ENCODE data around the gene SPOCK2. TPM values are rescaled to one million over a fixed set of nuclear protein-coding genes. Genes with fewer than 3 reads are reported as not detected.
A peak's percentile ranks its signal among the peaks of the same experiment; 100 is the strongest.

Gene SPOCK2
- total and polyA plus RNA-seq, 2 of the 13 experiments (the other 11 are each of a cell fraction or from before 2014, with no cell fraction given), result 8.6 to 30.6 TPM

DNA sequence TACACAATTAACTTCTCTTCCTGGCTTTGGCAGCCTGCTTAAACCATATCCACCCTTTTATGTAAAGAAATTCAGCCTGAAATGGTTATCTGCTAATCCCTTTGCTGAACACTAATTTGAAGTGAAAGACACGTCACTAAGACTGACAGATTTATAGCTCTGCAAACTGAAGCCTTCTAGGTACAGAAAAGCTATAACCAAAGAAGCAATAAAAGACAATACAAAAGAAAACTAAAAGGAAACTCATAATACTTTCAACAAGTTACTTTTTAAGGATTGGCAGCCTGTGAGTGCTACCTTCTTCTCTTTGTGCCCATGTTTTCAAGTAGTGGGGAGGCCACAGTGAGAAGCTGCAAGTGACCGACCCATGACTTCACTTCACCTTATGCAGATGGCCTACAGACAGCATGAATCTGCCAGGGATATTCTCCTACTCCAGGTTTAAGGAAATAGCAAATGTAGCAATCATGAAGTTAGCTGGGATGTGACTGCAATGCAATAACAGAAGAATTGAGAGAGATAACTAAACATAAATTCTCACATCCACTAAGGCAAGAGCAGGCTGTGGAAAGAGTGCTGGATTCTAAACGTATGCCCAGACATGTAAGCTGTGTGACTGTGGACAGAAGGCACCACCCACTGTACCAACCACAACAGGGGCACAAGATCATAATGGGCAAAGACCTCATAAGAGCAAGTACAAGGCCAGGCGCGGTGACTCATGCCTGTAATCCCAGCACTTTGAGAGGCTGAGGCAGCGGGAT lies 10.7 kb upstream of the SPOCK2 start (continued):
- TF ChIP-seq, protein P1, sequence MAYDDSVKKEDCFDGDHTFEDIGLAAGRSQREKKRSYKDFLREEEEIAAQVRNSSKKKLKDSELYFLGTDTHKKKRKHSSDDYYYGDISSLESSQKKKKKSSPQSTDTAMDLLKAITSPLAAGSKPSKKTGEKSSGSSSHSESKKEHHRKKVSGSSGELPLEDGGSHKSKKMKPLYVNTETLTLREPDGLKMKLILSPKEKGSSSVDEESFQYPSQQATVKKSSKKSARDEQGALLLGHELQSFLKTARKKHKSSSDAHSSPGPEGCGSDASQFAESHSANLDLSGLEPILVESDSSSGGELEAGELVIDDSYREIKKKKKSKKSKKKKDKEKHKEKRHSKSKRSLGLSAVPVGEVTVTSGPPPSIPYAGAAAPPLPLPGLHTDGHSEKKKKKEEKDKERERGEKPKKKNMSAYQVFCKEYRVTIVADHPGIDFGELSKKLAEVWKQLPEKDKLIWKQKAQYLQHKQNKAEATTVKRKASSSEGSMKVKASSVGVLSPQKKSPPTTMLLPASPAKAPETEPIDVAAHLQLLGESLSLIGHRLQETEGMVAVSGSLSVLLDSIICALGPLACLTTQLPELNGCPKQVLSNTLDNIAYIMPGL (CRISPR knock-in tag; IDR thresholded peaks at IDR 0.05; ENCODE audit: borderline replicate concordance in 1 of 2, low read depth in 1 of 2), result 0 out of 4 replicates have a peak, but pooled peaks of 1 of the 2 experiments have one; percentile 10
- TF ChIP-seq FOSL2 (CRISPR knock-in tag; IDR thresholded peaks at IDR 0.05) (peak; percentile 84), MYNN (CRISPR knock-in tag; IDR thresholded peaks at IDR 0.05; ENCODE audit: low read depth) (no peak), BRCA1 (CRISPR knock-in tag; IDR thresholded peaks at IDR 0.05) (0 out of 2 replicates have a peak, but pooled peaks have one; percentile 1), SALL1 (CRISPR knock-in tag; IDR thresholded peaks at IDR 0.05) (0 out of 2 replicates have a peak, but pooled peaks have one; percentile 10), RXRA (CRISPR knock-in tag; IDR thresholded peaks at IDR 0.05) (peak; percentile 11; the same call in 1 of the 2 replicates), ZNF34 (CRISPR knock-in tag; IDR thresholded peaks at IDR 0.05; ENCODE audit: borderline replicate concordance) (no peak), CBFB (CRISPR knock-in tag; IDR thresholded peaks at IDR 0.05) (peak; percentile 10; the same call in 1 of the 2 replicates), PPARG (CRISPR knock-in tag; conservative IDR thresholded peaks at IDR 0.05) (0 out of 2 replicates have a peak, but pooled peaks have one; percentile 3), TRIM24 (CRISPR knock-in tag; IDR thresholded peaks at IDR 0.05) (0 out of 2 replicates have a peak, but pooled peaks have one; percentile 6)
- TF ChIP-seq, protein P2, sequence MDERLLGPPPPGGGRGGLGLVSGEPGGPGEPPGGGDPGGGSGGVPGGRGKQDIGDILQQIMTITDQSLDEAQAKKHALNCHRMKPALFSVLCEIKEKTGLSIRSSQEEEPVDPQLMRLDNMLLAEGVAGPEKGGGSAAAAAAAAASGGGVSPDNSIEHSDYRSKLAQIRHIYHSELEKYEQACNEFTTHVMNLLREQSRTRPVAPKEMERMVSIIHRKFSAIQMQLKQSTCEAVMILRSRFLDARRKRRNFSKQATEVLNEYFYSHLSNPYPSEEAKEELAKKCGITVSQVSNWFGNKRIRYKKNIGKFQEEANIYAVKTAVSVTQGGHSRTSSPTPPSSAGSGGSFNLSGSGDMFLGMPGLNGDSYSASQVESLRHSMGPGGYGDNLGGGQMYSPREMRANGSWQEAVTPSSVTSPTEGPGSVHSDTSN (CRISPR knock-in tag; IDR thresholded peaks at IDR 0.05), result peak; percentile 71
- TF ChIP-seq, protein P3, sequence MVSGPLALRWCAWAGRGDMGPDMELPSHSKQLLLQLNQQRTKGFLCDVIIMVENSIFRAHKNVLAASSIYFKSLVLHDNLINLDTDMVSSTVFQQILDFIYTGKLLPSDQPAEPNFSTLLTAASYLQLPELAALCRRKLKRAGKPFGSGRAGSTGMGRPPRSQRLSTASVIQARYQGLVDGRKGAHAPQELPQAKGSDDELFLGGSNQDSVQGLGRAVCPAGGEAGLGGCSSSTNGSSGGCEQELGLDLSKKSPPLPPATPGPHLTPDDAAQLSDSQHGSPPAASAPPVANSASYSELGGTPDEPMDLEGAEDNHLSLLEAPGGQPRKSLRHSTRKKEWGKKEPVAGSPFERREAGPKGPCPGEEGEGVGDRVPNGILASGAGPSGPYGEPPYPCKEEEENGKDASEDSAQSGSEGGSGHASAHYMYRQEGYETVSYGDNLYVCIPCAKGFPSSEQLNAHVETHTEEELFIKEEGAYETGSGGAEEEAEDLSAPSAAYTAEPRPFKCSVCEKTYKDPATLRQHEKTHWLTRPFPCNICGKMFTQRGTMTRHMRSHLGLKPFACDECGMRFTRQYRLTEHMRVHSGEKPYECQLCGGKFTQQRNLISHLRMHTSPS (CRISPR knock-in tag; IDR thresholded peaks at IDR 0.05; ENCODE audit: low read depth), result 0 out of 2 replicates have a peak, but pooled peaks have one; percentile 47
- TF ChIP-seq, protein P4, sequence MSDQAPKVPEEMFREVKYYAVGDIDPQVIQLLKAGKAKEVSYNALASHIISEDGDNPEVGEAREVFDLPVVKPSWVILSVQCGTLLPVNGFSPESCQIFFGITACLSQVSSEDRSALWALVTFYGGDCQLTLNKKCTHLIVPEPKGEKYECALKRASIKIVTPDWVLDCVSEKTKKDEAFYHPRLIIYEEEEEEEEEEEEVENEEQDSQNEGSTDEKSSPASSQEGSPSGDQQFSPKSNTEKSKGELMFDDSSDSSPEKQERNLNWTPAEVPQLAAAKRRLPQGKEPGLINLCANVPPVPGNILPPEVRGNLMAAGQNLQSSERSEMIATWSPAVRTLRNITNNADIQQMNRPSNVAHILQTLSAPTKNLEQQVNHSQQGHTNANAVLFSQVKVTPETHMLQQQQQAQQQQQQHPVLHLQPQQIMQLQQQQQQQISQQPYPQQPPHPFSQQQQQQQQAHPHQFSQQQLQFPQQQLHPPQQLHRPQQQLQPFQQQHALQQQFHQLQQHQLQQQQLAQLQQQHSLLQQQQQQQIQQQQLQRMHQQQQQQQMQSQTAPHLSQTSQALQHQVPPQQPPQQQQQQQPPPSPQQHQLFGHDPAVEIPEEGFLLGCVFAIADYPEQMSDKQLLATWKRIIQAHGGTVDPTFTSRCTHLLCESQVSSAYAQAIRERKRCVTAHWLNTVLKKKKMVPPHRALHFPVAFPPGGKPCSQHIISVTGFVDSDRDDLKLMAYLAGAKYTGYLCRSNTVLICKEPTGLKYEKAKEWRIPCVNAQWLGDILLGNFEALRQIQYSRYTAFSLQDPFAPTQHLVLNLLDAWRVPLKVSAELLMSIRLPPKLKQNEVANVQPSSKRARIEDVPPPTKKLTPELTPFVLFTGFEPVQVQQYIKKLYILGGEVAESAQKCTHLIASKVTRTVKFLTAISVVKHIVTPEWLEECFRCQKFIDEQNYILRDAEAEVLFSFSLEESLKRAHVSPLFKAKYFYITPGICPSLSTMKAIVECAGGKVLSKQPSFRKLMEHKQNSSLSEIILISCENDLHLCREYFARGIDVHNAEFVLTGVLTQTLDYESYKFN (CRISPR knock-in tag; conservative IDR thresholded peaks at IDR 0.05), result 0 out of 2 replicates have a peak, but pooled peaks have one; percentile 7
- TF ChIP-seq, protein P5, sequence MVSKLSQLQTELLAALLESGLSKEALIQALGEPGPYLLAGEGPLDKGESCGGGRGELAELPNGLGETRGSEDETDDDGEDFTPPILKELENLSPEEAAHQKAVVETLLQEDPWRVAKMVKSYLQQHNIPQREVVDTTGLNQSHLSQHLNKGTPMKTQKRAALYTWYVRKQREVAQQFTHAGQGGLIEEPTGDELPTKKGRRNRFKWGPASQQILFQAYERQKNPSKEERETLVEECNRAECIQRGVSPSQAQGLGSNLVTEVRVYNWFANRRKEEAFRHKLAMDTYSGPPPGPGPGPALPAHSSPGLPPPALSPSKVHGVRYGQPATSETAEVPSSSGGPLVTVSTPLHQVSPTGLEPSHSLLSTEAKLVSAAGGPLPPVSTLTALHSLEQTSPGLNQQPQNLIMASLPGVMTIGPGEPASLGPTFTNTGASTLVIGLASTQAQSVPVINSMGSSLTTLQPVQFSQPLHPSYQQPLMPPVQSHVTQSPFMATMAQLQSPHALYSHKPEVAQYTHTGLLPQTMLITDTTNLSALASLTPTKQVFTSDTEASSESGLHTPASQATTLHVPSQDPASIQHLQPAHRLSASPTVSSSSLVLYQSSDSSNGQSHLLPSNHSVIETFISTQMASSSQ (IDR thresholded peaks at IDR 0.05; ENCODE audit: low read depth), result peak; percentile 9; the same call in 1 of the 2 replicates
- TF ChIP-seq, protein P5 (CRISPR knock-in tag; IDR thresholded peaks at IDR 0.05; ENCODE audit: borderline replicate concordance), result no peak; the same call in 1 of the 2 replicates

Measured in HepG2 (cell line).